ENCODE results near the gene ARHGEF26.
"Not testable (repeated sequence)": the region's sequence is repeated elsewhere in the genome, so short reads cannot be mapped to it uniquely, and the experiment has no call there.

ARHGEF26 gene

GRCh38 chr3:154120961-154121700 is at the start of gene ARHGEF26:
TSS of gene ARHGEF26 (plus strand) at chr3:154121390. CDS start at chr3:154121993, 603 bp downstream.
- H3K27ac ChIP-seq = peak within 1 kb of the TSS; percentile 75
- TF ChIP-seq ZFX (IDR thresholded peaks at IDR 0.05; ENCODE audit: borderline replicate concordance) (no peak), CTCF (IDR thresholded peaks at IDR 0.05) (no peak)

GRCh38 chr3:154074966-154075365 is 46.2 kb upstream of the ARHGEF26 start:
- TF ChIP-seq ZFX (IDR thresholded peaks at IDR 0.05; ENCODE audit: borderline replicate concordance) (no peak), CTCF (IDR thresholded peaks at IDR 0.05) (no peak)
- no peak overlapping the region for H3K27ac ChIP-seq

GRCh38 chr3:154078672-154079071 is 42.5 kb upstream of the ARHGEF26 start:
- H3K27ac ChIP-seq = no peak overlapping the region
- TF ChIP-seq CTCF (IDR thresholded peaks at IDR 0.05) = no peak
- TF ChIP-seq ZFX (IDR thresholded peaks at IDR 0.05; ENCODE audit: borderline replicate concordance) = no peak

- TF ChIP-seq ZFX (IDR thresholded peaks at IDR 0.05; ENCODE audit: borderline replicate concordance) = no peak
- no peak for TF ChIP-seq CTCF (IDR thresholded peaks at IDR 0.05)
- peak overlapping the region; percentile 25 for H3K27ac ChIP-seq
Observed at GRCh38 chr3:154081305-154081704, 39.9 kb upstream of the ARHGEF26 start.

GRCh38 chr3:154085071-154085470 is 36.1 kb upstream of the ARHGEF26 start:
- H3K27ac ChIP-seq = no peak overlapping the region
- TF ChIP-seq CTCF (IDR thresholded peaks at IDR 0.05) (no peak), ZFX (IDR thresholded peaks at IDR 0.05; ENCODE audit: borderline replicate concordance) (no peak)

- no peak overlapping the region for H3K27ac ChIP-seq
- TF ChIP-seq ZFX (IDR thresholded peaks at IDR 0.05; ENCODE audit: borderline replicate concordance) (no peak), CTCF (IDR thresholded peaks at IDR 0.05) (no peak)
Observed at GRCh38 chr3:154085799-154086198, 35.4 kb upstream of the ARHGEF26 start.

- TF ChIP-seq ZFX (IDR thresholded peaks at IDR 0.05; ENCODE audit: borderline replicate concordance) (no peak), CTCF (IDR thresholded peaks at IDR 0.05) (no peak)
- no peak overlapping the region for H3K27ac ChIP-seq
Observed at GRCh38 chr3:154086286-154086685, 34.9 kb upstream of the ARHGEF26 start.

- H3K27ac ChIP-seq = not testable (repeated sequence)
Observed at GRCh38 chr3:154087756-154088480, 33.3 kb upstream of the ARHGEF26 start.
